ENCODE measurements around the gene PORCN. TPM values are rescaled to one million over a fixed set of nuclear protein-coding genes. Genes with fewer than 3 reads are reported as not detected.
A peak's percentile ranks its signal among the peaks of the same experiment; 100 is the strongest.

PORCN gene
- total RNA-seq, 1 experiment from 2014 or later: 12.6 TPM

DNA sequence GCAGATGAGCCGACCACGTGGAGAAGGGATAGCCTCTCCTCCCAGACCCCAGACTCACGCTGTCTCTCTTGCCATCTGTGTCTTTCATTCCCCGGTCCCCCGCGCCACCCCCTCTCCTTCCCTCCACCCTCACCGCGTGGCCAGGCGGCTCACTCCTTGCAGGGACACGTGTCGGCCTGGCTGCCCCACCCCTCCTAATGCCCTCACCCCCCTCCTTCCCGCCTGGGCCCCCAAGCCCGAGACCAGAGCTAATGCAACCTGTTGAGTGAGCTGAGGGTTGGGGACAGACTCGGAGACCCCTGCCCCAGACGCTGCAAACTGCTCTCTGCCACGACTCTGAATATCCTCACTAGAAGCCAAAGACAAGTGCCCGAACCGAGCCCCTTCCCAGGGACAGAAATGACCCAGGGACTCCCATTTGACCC lies 40.5 kb upstream of the PORCN start:
- Mint-ChIP-seq H3K4me3 (peak overlapping the region; percentile 83 to 90), H3K27me3 (ENCODE audit: low read depth) (peaks cover 5% of the 10 kb centered on the region), H3K27ac (peak overlapping the region in 1 of 3 experiments; percentile 73; a peak in 3 of 7 replicates), H3K9me3 (peaks cover 80 to 86% of the 10 kb centered on the region in 2 experiments), H3K36me3 (ENCODE audit: insufficient read depth in 1 of 3, low read depth in 3 of 3) (peaks cover 23 to 31% (median 28%) of the 10 kb centered on the region in 3 experiments), H3K4me1 (peaks cover 23 to 37% of the 10 kb centered on the region in 2 experiments)
- H3K56ac ChIP-seq (ENCODE audit: insufficient read length, low read depth, low read length): no peak overlapping the region
- no peak overlapping the region for H2AK5ac ChIP-seq (ENCODE audit: insufficient read length, low read length)
- no CpG with 5 or more reads among the region's 18 CpGs for WGBS (ENCODE audit: extremely low coverage, insufficient read length, low lambda C conversion rate)
- no peaks in the 10 kb centered on the region for H3K79me1 ChIP-seq (ENCODE audit: insufficient read depth, low read depth, low read length, poor library complexity, severe bottlenecking)
- H2BK20ac ChIP-seq (ENCODE audit: low read depth, low read length, poor library complexity, severe bottlenecking): no peak overlapping the region
- H3K9ac ChIP-seq (ENCODE audit: extremely low read depth, insufficient read length, low read length): peak overlapping the region; percentile 17
- H3K27me3 ChIP-seq (ENCODE audit: insufficient read depth, low read length): no peaks in the 10 kb centered on the region
- H2BK5ac ChIP-seq (ENCODE audit: insufficient read length, low read length): no peak overlapping the region
- H2AFZ ChIP-seq (ENCODE audit: low read length): no peak overlapping the region
- H3K14ac ChIP-seq (ENCODE audit: insufficient read depth, low read length): no peak overlapping the region
- no peak overlapping the region for H2BK120ac ChIP-seq (ENCODE audit: low read depth, low read length, poor library complexity, severe bottlenecking)
- H3K4me2 ChIP-seq (ENCODE audit: insufficient read depth, insufficient read length, low read length): peak overlapping the region; percentile 69
- H4K91ac ChIP-seq (ENCODE audit: insufficient read length, low read depth, low read length): no peak overlapping the region
- no peak overlapping the region for H4K8ac ChIP-seq (replicated peaks; ENCODE audit: insufficient read length, low read depth, low read length)
- DNase-seq: no peak
- H3K27ac ChIP-seq (ENCODE audit: insufficient read length, low read depth, low read length): no peak overlapping the region
- H2BK15ac ChIP-seq (ENCODE audit: low read depth, low read length): no peak overlapping the region
- no peak overlapping the region for H3K23ac ChIP-seq (ENCODE audit: insufficient read length, low read depth, low read length)
- no peaks in the 10 kb centered on the region for H4K20me1 ChIP-seq (ENCODE audit: control insufficient read depth, insufficient read depth, insufficient read length)
- H3K4ac ChIP-seq (ENCODE audit: low read depth, low read length): no peak overlapping the region
- H3K79me2 ChIP-seq (ENCODE audit: insufficient read depth, low read length): no peaks in the 10 kb centered on the region
- no peak overlapping the region for H3T11ph ChIP-seq (ENCODE audit: low read length)
- no peak overlapping the region for H2BK12ac ChIP-seq (ENCODE audit: insufficient read length, low read depth, low read length)
- TF ChIP-seq, protein P1, sequence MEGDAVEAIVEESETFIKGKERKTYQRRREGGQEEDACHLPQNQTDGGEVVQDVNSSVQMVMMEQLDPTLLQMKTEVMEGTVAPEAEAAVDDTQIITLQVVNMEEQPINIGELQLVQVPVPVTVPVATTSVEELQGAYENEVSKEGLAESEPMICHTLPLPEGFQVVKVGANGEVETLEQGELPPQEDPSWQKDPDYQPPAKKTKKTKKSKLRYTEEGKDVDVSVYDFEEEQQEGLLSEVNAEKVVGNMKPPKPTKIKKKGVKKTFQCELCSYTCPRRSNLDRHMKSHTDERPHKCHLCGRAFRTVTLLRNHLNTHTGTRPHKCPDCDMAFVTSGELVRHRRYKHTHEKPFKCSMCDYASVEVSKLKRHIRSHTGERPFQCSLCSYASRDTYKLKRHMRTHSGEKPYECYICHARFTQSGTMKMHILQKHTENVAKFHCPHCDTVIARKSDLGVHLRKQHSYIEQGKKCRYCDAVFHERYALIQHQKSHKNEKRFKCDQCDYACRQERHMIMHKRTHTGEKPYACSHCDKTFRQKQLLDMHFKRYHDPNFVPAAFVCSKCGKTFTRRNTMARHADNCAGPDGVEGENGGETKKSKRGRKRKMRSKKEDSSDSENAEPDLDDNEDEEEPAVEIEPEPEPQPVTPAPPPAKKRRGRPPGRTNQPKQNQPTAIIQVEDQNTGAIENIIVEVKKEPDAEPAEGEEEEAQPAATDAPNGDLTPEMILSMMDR (conservative IDR thresholded peaks at IDR 0.05): no peak
- peaks cover 8% of the 10 kb centered on the region for H3K23me2 ChIP-seq (ENCODE audit: insufficient read length, low read depth, low read length, poor library complexity, severe bottlenecking)
- peaks cover 43% of the 10 kb centered on the region for H3K9me3 ChIP-seq (ENCODE audit: control insufficient read depth, low read depth, low read length)
- peaks cover 4% of the 10 kb centered on the region; the same call in 1 of the 2 replicates for H3K4me1 ChIP-seq (ENCODE audit: insufficient read depth, low read length)
- no peak overlapping the region for H4K5ac ChIP-seq (ENCODE audit: insufficient read length, low read depth, low read length)
- no peak overlapping the region for H3K18ac ChIP-seq (ENCODE audit: insufficient read length, low read depth, low read length)

Measured in H9 (cell line).